Measurements from ENCODE around the gene KCNC4. TPM values are rescaled to one million over a fixed set of nuclear protein-coding genes. Genes with fewer than 3 reads are reported as not detected.

Gene KCNC4
- total and polyA plus RNA-seq, 12 donors, result 1.1 to 14.4 (median 9.3) TPM

DNA sequence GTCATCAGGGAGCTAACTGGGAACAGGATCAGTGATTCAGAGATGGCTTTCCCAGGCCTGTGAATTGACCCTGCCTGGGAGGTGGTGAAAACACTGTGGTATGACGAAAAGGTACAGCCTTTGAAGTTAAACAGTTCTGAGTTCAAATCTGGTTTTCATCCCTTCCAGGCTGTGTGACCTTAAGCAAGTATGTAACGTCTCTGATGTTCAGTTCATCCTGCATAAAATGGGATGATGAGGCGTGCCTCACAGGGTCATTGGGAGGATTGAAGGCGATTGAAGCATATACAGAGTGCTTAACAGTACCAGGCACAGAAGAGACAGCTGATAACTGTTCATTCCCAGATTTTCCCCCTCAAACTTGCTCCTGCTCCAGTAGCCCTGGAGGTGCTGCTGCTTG, 11.0 kb downstream of the KCNC4 start:
- no peak overlapping the region for H3K4me3 ChIP-seq
- peaks cover 0 to 10% of the 10 kb centered on the region in 2 donors for H3K36me3 ChIP-seq (replicated peaks in 1 of 2)
- no peak for DNase-seq
- intact Hi-C loops (cut with DNase I), result no loop called here
- H3K27ac ChIP-seq, result no peak overlapping the region
- 84 to 98% (median 96%) methylated on average over 4 of the region's 4 CpGs for WGBS, 4 donors
- no peaks in the 10 kb centered on the region for H3K9me3 ChIP-seq (replicated peaks in 1 of 3)
- no peaks in the 10 kb centered on the region for H3K27me3 ChIP-seq
- TF ChIP-seq POLR2A (IDR thresholded peaks at IDR 0.05), result no peak
- TF ChIP-seq, protein P1, sequence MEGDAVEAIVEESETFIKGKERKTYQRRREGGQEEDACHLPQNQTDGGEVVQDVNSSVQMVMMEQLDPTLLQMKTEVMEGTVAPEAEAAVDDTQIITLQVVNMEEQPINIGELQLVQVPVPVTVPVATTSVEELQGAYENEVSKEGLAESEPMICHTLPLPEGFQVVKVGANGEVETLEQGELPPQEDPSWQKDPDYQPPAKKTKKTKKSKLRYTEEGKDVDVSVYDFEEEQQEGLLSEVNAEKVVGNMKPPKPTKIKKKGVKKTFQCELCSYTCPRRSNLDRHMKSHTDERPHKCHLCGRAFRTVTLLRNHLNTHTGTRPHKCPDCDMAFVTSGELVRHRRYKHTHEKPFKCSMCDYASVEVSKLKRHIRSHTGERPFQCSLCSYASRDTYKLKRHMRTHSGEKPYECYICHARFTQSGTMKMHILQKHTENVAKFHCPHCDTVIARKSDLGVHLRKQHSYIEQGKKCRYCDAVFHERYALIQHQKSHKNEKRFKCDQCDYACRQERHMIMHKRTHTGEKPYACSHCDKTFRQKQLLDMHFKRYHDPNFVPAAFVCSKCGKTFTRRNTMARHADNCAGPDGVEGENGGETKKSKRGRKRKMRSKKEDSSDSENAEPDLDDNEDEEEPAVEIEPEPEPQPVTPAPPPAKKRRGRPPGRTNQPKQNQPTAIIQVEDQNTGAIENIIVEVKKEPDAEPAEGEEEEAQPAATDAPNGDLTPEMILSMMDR (IDR thresholded peaks at IDR 0.05), result no peak
- peaks cover 0 to 1% of the 10 kb centered on the region in 2 donors for H3K4me1 ChIP-seq (replicated peaks in 1 of 2)

GRCh38 chr1:110223127-110223526, 13.0 kb downstream of the KCNC4 start:
- no peak for DNase-seq
- WGBS, 4 donors, result 97 to 98% (median 97%) methylated on average over 11 to 27 of the region's 27 CpGs
- TF ChIP-seq, protein P1 (IDR thresholded peaks at IDR 0.05), result no peak
- TF ChIP-seq POLR2A (IDR thresholded peaks at IDR 0.05), result no peak
- no peaks in the 10 kb centered on the region for H3K9me3 ChIP-seq (replicated peaks in 1 of 3)
- H3K27ac ChIP-seq, result no peak overlapping the region
- H3K27me3 ChIP-seq, result no peaks in the 10 kb centered on the region
- no peak overlapping the region for H3K4me3 ChIP-seq
- intact Hi-C loops (cut with DNase I), result no loop called here
- peaks cover 0 to 10% of the 10 kb centered on the region in 2 donors for H3K36me3 ChIP-seq (replicated peaks in 1 of 2)
- H3K4me1 ChIP-seq (replicated peaks in 1 of 2), result no peaks in the 10 kb centered on the region

GRCh38 chr1:110223581-110223980, 13.5 kb downstream of the KCNC4 start:
- no peaks in the 10 kb centered on the region for H3K4me1 ChIP-seq (replicated peaks in 1 of 2)
- intact Hi-C loops (cut with DNase I), result no loop called here
- DNase-seq, result no peak
- H3K9me3 ChIP-seq (replicated peaks in 1 of 3), result no peaks in the 10 kb centered on the region
- no peak overlapping the region for H3K27ac ChIP-seq
- no peaks in the 10 kb centered on the region for H3K27me3 ChIP-seq
- TF ChIP-seq, protein P1 (IDR thresholded peaks at IDR 0.05), result no peak
- TF ChIP-seq POLR2A (IDR thresholded peaks at IDR 0.05), result no peak
- 95 to 98% (median 95%) methylated on average over 16 to 17 of the region's 17 CpGs for WGBS, 4 donors
- H3K4me3 ChIP-seq, result no peak overlapping the region
- peaks cover 0 to 10% of the 10 kb centered on the region in 2 donors for H3K36me3 ChIP-seq (replicated peaks in 1 of 2)

DNA sequence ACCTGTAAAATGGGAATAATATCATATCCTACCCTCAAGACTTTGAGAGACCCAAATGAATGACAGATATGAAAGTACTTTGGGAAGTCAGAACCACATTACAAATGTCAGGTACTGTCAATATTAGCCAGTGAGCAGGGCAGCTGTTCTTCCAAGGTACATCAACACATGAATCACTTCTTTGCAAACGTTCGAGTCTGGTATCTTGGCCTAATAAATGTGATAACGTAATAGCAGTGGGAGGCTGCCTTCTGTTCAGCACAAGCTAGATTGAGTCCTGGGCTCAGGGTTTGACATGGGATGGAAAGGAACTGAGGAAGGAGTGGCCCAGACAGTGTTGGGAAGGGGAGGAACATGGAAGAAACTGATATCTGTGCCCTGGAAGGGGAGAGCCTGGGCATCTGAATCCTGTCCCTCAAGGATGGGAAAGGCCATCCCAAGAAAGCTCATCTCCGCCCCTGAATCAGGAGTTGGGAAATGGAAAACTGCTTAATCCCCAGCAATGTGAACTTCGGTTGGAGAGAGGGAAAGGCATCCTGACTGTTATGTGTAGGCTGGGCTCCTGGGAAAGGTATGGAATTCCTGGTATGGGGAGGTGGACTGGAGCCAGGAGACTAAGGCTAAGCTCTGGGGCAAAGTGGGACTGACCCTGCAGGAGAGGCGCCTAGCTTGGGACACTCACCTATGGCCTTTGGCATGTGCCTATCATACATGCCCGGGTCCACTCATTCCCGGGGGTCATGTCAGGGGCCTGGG, 14.3 kb downstream of the KCNC4 start:
- 79 to 85% (median 82%) methylated on average over 5 to 8 of the region's 8 CpGs for WGBS, 4 donors
- intact Hi-C loops (cut with DNase I), result no loop called here
- DNase-seq, result no peak
- no peaks in the 10 kb centered on the region for H3K27me3 ChIP-seq
- no peak overlapping the region for H3K4me3 ChIP-seq
- TF ChIP-seq, protein P1 (IDR thresholded peaks at IDR 0.05), result no peak
- no peak for TF ChIP-seq POLR2A (IDR thresholded peaks at IDR 0.05)
- no peaks in the 10 kb centered on the region for H3K9me3 ChIP-seq (replicated peaks in 1 of 3)
- no peaks in the 10 kb centered on the region for H3K4me1 ChIP-seq (replicated peaks in 1 of 2)
- no peak overlapping the region for H3K27ac ChIP-seq
- H3K36me3 ChIP-seq (replicated peaks in 1 of 2), result peaks cover 0 to 10% of the 10 kb centered on the region in 2 donors
